ENCODE measurements around the gene AIG1.

The AIG1 gene

GRCh38 chr6:143357561-143358255 lies 297.0 kb downstream of the AIG1 start:
- no peak overlapping the region for H3K27ac ChIP-seq (ENCODE audit: low read length)

GRCh38 chr6:143361536-143362191 lies 301.0 kb downstream of the AIG1 start:
- no peak overlapping the region for H3K27ac ChIP-seq (ENCODE audit: low read length)
- no peak overlapping the region for H3K4me3 ChIP-seq (ENCODE audit: low read length in 2 of 2)
- no peak overlapping the region for H3K9ac ChIP-seq (ENCODE audit: low read length in 2 of 2)
- H3K27me3 ChIP-seq (ENCODE audit: control insufficient read depth in 1 of 2, insufficient read depth in 2 of 2, low read length in 2 of 2), result no peaks in the 10 kb centered on the region
- peaks cover 4% of the 10 kb centered on the region for H3K4me1 ChIP-seq (ENCODE audit: control insufficient read depth, insufficient read depth, low read length)
- no peaks in the 10 kb centered on the region for H3K9me3 ChIP-seq (ENCODE audit: control insufficient read depth in 2 of 2, low read length in 2 of 2)
- H3K36me3 ChIP-seq (ENCODE audit: control insufficient read depth in 2 of 2, insufficient read depth in 2 of 2, low read length in 2 of 2), result no peaks in the 10 kb centered on the region

More at GRCh38 chr6:143357561-143358255, 297.0 kb downstream of the AIG1 start:
- Histone ChIP-seq H3K9me3 (ENCODE audit: control insufficient read depth in 2 of 2, low read length in 2 of 2) (no peaks in the 10 kb centered on the region), H3K27me3 (ENCODE audit: control insufficient read depth in 1 of 2, insufficient read depth in 2 of 2, low read length in 2 of 2) (no peaks in the 10 kb centered on the region), H3K9ac (ENCODE audit: low read length in 2 of 2) (no peak overlapping the region), H3K4me3 (ENCODE audit: low read length in 2 of 2) (no peak overlapping the region), H3K36me3 (ENCODE audit: control insufficient read depth in 2 of 2, insufficient read depth in 2 of 2, low read length in 2 of 2) (no peaks in the 10 kb centered on the region), H3K4me1 (ENCODE audit: control insufficient read depth, insufficient read depth, low read length) (peaks cover 4% of the 10 kb centered on the region)

GRCh38 chr6:143362192-143362558 lies 301.5 kb downstream of the AIG1 start:
- Histone ChIP-seq H3K4me3 (ENCODE audit: low read length in 2 of 2) (no peak overlapping the region), H3K27ac (ENCODE audit: low read length) (no peak overlapping the region), H3K9ac (ENCODE audit: low read length in 2 of 2) (no peak overlapping the region), H3K9me3 (ENCODE audit: control insufficient read depth in 2 of 2, low read length in 2 of 2) (no peaks in the 10 kb centered on the region), H3K36me3 (ENCODE audit: control insufficient read depth in 2 of 2, insufficient read depth in 2 of 2, low read length in 2 of 2) (no peaks in the 10 kb centered on the region), H3K27me3 (ENCODE audit: control insufficient read depth in 1 of 2, insufficient read depth in 2 of 2, low read length in 2 of 2) (no peaks in the 10 kb centered on the region), H3K4me1 (ENCODE audit: control insufficient read depth, insufficient read depth, low read length) (peaks cover 4% of the 10 kb centered on the region)

DNA sequence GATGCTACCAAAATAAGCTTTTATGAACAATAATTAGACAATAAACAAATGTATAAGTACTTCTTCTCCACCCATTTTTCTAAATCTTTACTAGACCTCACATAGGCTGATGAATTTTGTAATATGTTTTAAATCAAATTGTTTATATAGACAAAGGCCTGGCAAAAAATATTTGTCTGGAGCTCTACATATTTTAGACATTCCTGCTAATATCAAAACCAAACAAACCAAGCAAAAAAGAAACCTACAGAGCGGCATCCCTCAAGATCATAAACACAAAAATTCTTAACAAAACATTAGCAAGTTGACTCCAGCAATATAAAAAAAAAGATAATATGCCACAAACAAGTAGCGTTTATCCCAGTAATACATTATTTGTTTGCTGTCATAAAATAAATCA lies 302.6 kb downstream of the AIG1 start:
- H3K36me3 ChIP-seq (ENCODE audit: control insufficient read depth in 2 of 2, insufficient read depth in 2 of 2, low read length in 2 of 2), result no peaks in the 10 kb centered on the region
- no peak overlapping the region for H3K27ac ChIP-seq (ENCODE audit: low read length)
- peaks cover 4% of the 10 kb centered on the region for H3K4me1 ChIP-seq (ENCODE audit: control insufficient read depth, insufficient read depth, low read length)
- no peaks in the 10 kb centered on the region for H3K27me3 ChIP-seq (ENCODE audit: control insufficient read depth in 1 of 2, insufficient read depth in 2 of 2, low read length in 2 of 2)
- H3K9me3 ChIP-seq (ENCODE audit: control insufficient read depth in 2 of 2, low read length in 2 of 2), result no peaks in the 10 kb centered on the region
- no peak overlapping the region for H3K4me3 ChIP-seq (ENCODE audit: low read length in 2 of 2)
- no peak overlapping the region for H3K9ac ChIP-seq (ENCODE audit: low read length in 2 of 2)

- Histone ChIP-seq H3K36me3 (ENCODE audit: control insufficient read depth in 2 of 2, insufficient read depth in 2 of 2, low read length in 2 of 2) (no peaks in the 10 kb centered on the region), H3K9me3 (ENCODE audit: control insufficient read depth in 2 of 2, low read length in 2 of 2) (no peaks in the 10 kb centered on the region), H3K27ac (ENCODE audit: low read length) (no peak overlapping the region), H3K9ac (ENCODE audit: low read length in 2 of 2) (no peak overlapping the region), H3K4me3 (ENCODE audit: low read length in 2 of 2) (no peak overlapping the region), H3K27me3 (ENCODE audit: control insufficient read depth in 1 of 2, insufficient read depth in 2 of 2, low read length in 2 of 2) (no peaks in the 10 kb centered on the region), H3K4me1 (ENCODE audit: control insufficient read depth, insufficient read depth, low read length) (no peaks in the 10 kb centered on the region)
These were observed 307.7 kb downstream of the AIG1 start for GRCh38 chr6:143368426-143368825.

DNA sequence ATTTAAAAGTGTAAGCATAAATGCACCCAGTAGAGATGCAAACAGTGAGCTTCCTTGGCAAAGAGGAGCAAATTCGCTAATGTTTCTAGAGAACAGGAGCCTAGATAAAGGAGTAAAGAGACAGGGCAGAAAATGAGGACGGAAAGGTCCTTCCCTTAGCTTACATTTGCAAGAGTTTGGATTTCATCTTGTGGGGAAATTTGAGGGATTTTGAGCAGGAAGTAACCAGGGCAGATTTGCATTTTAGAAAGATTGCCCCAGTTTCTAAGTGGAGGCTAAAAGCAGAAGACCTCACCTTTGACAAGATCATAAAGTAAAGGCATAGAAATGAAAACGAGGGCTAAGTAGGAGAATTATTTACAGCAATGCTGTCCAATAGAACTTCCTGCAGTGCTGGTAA lies 309.3 kb downstream of the AIG1 start:
- Histone ChIP-seq H3K9me3 (ENCODE audit: control insufficient read depth in 2 of 2, low read length in 2 of 2) (no peaks in the 10 kb centered on the region), H3K4me1 (ENCODE audit: control insufficient read depth, insufficient read depth, low read length) (no peaks in the 10 kb centered on the region), H3K27ac (ENCODE audit: low read length) (no peak overlapping the region), H3K9ac (ENCODE audit: low read length in 2 of 2) (no peak overlapping the region), H3K36me3 (ENCODE audit: control insufficient read depth in 2 of 2, insufficient read depth in 2 of 2, low read length in 2 of 2) (no peaks in the 10 kb centered on the region), H3K4me3 (ENCODE audit: low read length in 2 of 2) (no peak overlapping the region), H3K27me3 (ENCODE audit: control insufficient read depth in 1 of 2, insufficient read depth in 2 of 2, low read length in 2 of 2) (no peaks in the 10 kb centered on the region)

DNA sequence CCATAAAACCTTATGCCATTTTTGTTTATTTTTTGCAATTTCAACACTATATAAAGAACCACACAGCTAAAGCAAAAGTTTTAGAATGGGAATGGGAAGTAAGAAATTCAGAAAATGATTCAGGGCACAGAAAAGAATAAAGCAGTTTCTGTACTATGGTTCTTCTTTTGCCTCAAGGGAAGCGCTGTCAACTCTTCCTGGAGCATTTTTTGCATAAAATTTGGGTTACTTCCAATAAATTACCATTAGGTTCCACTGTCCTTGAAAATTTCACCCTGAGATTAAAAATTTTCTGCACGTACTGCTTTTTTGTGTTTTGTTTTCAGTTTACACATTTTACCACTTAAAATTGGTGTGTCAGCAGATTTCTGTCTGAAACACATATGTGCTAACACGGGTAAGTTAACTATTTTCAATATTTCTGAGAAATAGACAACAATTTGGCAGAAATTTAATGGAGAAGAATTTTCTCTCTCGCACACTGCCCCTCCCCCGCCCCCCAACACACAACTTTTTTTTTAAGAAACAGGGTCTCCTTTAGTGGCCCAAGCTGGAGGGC lies 310.2 kb downstream of the AIG1 start:
- no peaks in the 10 kb centered on the region for H3K9me3 ChIP-seq (ENCODE audit: control insufficient read depth in 2 of 2, low read length in 2 of 2)
- H3K9ac ChIP-seq (ENCODE audit: low read length in 2 of 2), result no peak overlapping the region
- H3K4me3 ChIP-seq (ENCODE audit: low read length in 2 of 2), result no peak overlapping the region
- no peaks in the 10 kb centered on the region for H3K4me1 ChIP-seq (ENCODE audit: control insufficient read depth, insufficient read depth, low read length)
- H3K36me3 ChIP-seq (ENCODE audit: control insufficient read depth in 2 of 2, insufficient read depth in 2 of 2, low read length in 2 of 2), result no peaks in the 10 kb centered on the region
- no peak overlapping the region for H3K27ac ChIP-seq (ENCODE audit: low read length)
- no peaks in the 10 kb centered on the region for H3K27me3 ChIP-seq (ENCODE audit: control insufficient read depth in 1 of 2, insufficient read depth in 2 of 2, low read length in 2 of 2)

GRCh38 chr6:143372199-143372882 lies 311.7 kb downstream of the AIG1 start:
- no peaks in the 10 kb centered on the region for H3K36me3 ChIP-seq (ENCODE audit: control insufficient read depth in 2 of 2, insufficient read depth in 2 of 2, low read length in 2 of 2)
- no peak overlapping the region for H3K27ac ChIP-seq (ENCODE audit: low read length)
- no peaks in the 10 kb centered on the region for H3K4me1 ChIP-seq (ENCODE audit: control insufficient read depth, insufficient read depth, low read length)
- H3K9me3 ChIP-seq (ENCODE audit: control insufficient read depth in 2 of 2, low read length in 2 of 2), result no peaks in the 10 kb centered on the region
- H3K27me3 ChIP-seq (ENCODE audit: control insufficient read depth in 1 of 2, insufficient read depth in 2 of 2, low read length in 2 of 2), result no peaks in the 10 kb centered on the region
- no peak overlapping the region for H3K4me3 ChIP-seq (ENCODE audit: low read length in 2 of 2)
- H3K9ac ChIP-seq (ENCODE audit: low read length in 2 of 2), result no peak overlapping the region

DNA sequence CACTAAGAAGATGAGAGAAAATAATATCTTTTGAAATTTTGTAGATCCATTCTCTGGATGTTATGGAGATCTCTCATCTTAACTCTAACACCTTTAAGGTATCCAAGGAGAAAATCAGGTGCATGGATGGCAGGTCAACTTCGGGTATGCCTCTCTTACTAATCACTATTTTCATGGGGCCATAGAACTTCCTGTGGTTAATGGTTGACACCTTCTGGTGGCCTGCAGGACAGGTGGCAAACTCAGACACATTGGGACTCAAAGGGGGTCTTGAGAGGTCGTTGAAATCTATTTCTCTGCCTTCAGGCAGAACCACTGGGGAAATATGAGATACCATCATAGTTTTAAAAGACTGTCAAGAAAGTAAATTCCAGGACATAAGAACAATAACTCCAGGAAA lies 313.3 kb downstream of the AIG1 start:
- H3K27ac ChIP-seq (ENCODE audit: low read length), result no peak overlapping the region
- H3K9ac ChIP-seq (ENCODE audit: low read length in 2 of 2), result no peak overlapping the region
- no peaks in the 10 kb centered on the region for H3K36me3 ChIP-seq (ENCODE audit: control insufficient read depth in 2 of 2, insufficient read depth in 2 of 2, low read length in 2 of 2)
- no peaks in the 10 kb centered on the region for H3K4me1 ChIP-seq (ENCODE audit: control insufficient read depth, insufficient read depth, low read length)
- H3K27me3 ChIP-seq (ENCODE audit: control insufficient read depth in 1 of 2, insufficient read depth in 2 of 2, low read length in 2 of 2), result no peaks in the 10 kb centered on the region
- H3K4me3 ChIP-seq (ENCODE audit: low read length in 2 of 2), result no peak overlapping the region
- no peaks in the 10 kb centered on the region for H3K9me3 ChIP-seq (ENCODE audit: control insufficient read depth in 2 of 2, low read length in 2 of 2)

GRCh38 chr6:143375022-143375585 lies 314.4 kb downstream of the AIG1 start:
- Histone ChIP-seq H3K27ac (ENCODE audit: low read length) (no peak overlapping the region), H3K4me3 (ENCODE audit: low read length in 2 of 2) (no peak overlapping the region), H3K36me3 (ENCODE audit: control insufficient read depth in 2 of 2, insufficient read depth in 2 of 2, low read length in 2 of 2) (no peaks in the 10 kb centered on the region), H3K9me3 (ENCODE audit: control insufficient read depth in 2 of 2, low read length in 2 of 2) (no peaks in the 10 kb centered on the region), H3K27me3 (ENCODE audit: control insufficient read depth in 1 of 2, insufficient read depth in 2 of 2, low read length in 2 of 2) (no peaks in the 10 kb centered on the region), H3K4me1 (ENCODE audit: control insufficient read depth, insufficient read depth, low read length) (no peaks in the 10 kb centered on the region), H3K9ac (ENCODE audit: low read length in 2 of 2) (no peak overlapping the region)
